ENCODE data around the gene KRTAP6-3. TPM values are rescaled to one million over a fixed set of nuclear protein-coding genes. Genes with fewer than 3 reads are reported as not detected.

The KRTAP6-3 gene
- total and polyA plus RNA-seq, 2 donors (not counting 3 experiments of a cell fraction or from before 2014, with no cell fraction given) = not detected

DNA sequence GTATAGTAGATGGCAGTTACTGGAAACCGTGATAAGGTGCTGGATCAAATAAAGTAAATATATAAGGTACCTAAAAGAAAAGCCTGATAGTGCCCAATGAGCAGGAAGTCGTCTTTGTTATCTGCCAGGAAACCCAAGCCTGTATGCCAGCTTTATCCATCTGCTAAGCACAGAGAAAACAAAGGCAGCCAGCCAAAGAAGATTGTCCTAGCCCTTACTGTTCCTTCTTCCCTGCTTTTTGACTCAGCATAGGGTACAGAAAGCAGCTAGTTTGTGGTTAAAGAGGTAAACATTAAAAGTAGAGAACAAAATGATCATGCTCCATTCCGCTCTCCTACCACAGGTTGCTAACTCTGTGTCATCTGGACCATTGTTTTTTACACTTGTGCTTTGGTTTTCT is 12.1 kb upstream of the KRTAP6-3 start:
- DNase-seq (ENCODE audit: low read depth, low spot score) = no peak
- ChIA-PET POLR2A (no interaction called here), CTCF (no interaction called here)
- Histone ChIP-seq H3K79me2 (ENCODE audit: control insufficient read depth, insufficient read depth, low read length) (no peaks in the 10 kb centered on the region), H3K4me3 (replicated peaks in 1 of 3; ENCODE audit: insufficient read depth in 1 of 3, low read depth in 1 of 3, low read length in 3 of 3) (no peak overlapping the region), H3K9me1 (replicated peaks; ENCODE audit: control insufficient read depth, extremely low read depth, insufficient read depth, low read length) (no peaks in the 10 kb centered on the region), H3K9ac (replicated peaks; ENCODE audit: extremely low read depth, insufficient read depth, low read length) (no peak overlapping the region), H2AFZ (ENCODE audit: low read depth, low read length) (no peak overlapping the region), H4K20me1 (replicated peaks; ENCODE audit: control insufficient read depth, extremely low read depth, insufficient read depth, low read length) (no peaks in the 10 kb centered on the region), H3K9me3 (replicated peaks; ENCODE audit: control insufficient read depth, insufficient read depth, low read length) (no peaks in the 10 kb centered on the region), H3K36me3 (ENCODE audit: control insufficient read depth in 2 of 2, extremely low read depth in 1 of 2, insufficient read depth in 2 of 2, low read length in 2 of 2) (no peaks in the 10 kb centered on the region), H3K27ac (ENCODE audit: insufficient read depth, low read depth, low read length) (no peak overlapping the region), H3K27me3 (ENCODE audit: control insufficient read depth in 2 of 2, insufficient read depth in 2 of 2, low read length in 2 of 2) (no peaks in the 10 kb centered on the region), H3K4me1 (ENCODE audit: control insufficient read depth, extremely low read depth, insufficient read depth, low read length) (no peaks in the 10 kb centered on the region), H3K4me2 (ENCODE audit: insufficient read depth, low read length) (no peak overlapping the region)
- no TSS peak for BruUV-seq (replicated peaks)
- no peak for TF ChIP-seq POLR2A (IDR thresholded peaks at IDR 0.05; ENCODE audit: low read depth, low read length)
- TF ChIP-seq CTCF (IDR thresholded peaks at IDR 0.05; ENCODE audit: extremely low read depth in 1 of 2, insufficient read depth in 1 of 2, low read depth in 1 of 2, low read length in 2 of 2) = no peak
- TF ChIP-seq MYC (IDR thresholded peaks at IDR 0.05; ENCODE audit: low read depth, low read length) = no peak
- TF ChIP-seq EZH2 (IDR thresholded peaks at IDR 0.05; ENCODE audit: borderline replicate concordance, low read depth, low read length, severe bottlenecking) = no peak
- no peak for TF ChIP-seq MAX (IDR thresholded peaks at IDR 0.05; ENCODE audit: insufficient read depth, insufficient read length)
- no peak for TF ChIP-seq GATA2 (IDR thresholded peaks at IDR 0.05; ENCODE audit: insufficient read depth, insufficient read length, low read depth, low read length)
- TF ChIP-seq POLR2AphosphoS5 (IDR thresholded peaks at IDR 0.05; ENCODE audit: insufficient read depth, low read depth, low read length) = no peak
- TF ChIP-seq JUN (IDR thresholded peaks at IDR 0.05; ENCODE audit: borderline replicate concordance, insufficient read depth, insufficient read length, low read depth) = no peak
- TF ChIP-seq FOS (IDR thresholded peaks at IDR 0.05; ENCODE audit: borderline replicate concordance, insufficient read depth, low read length) = no peak
- intact Hi-C loops (cut with micrococcal nuclease) (no loop called here), dilution Hi-C loops (cut with MboI; ENCODE audit: extremely low pct_ligation_motif_present, low sequenced_read_pairs) (no loop called here)
- FAIRE-seq = no peak

Measured in endothelial cell of umbilical vein (primary cell).